Natural killer cell treated with Interleukin-12 subunit alpha and Interleukin-12 subunit beta and Interleukin-15 and Interleukin-18, amount 100 ng/mL, for 72 hours (primary cell): ENCODE measurements around the gene ZNF684. TPM values are rescaled to one million over a fixed set of nuclear protein-coding genes. Genes with fewer than 3 reads are reported as not detected.
"Not testable (repeated sequence)": the region's sequence is repeated elsewhere in the genome, so short reads cannot be mapped to it uniquely, and the experiment has no call there.

Source experiments
- ATAC-seq, 2 donors: fragments of 150-1000 bp; cut with Tn5 transposase in 1 of 2; sonication (Bioruptor Pico), chemical (Tn5 transposase) in 1 of 2; 2 replicates each; pipeline ENCODE4 v1.10.0; 2021
- DNase-seq: peaks from one replicate; pipeline ENCODE4 v3.0.0; 2022; ENCODE audit warnings: low spot score
- H3K27ac Mint-ChIP-seq, 2 donors: 1 replicate in 1 of 2; 2 replicates in 1 of 2; pipeline ENCODE4 v1.8.0; 2022; ENCODE audit warnings: mixed read lengths in 2 of 2, mild to moderate bottlenecking in 1 of 2, moderate library complexity in 1 of 2
- H3K27me3 Mint-ChIP-seq, 2 donors: 1 replicate in 1 of 2; 2 replicates in 1 of 2; pipeline ENCODE4 v1.8.0; 2022; ENCODE audit warnings: mixed read lengths in 2 of 2
- H3K36me3 Mint-ChIP-seq: one replicate; pipeline ENCODE4 v1.8.0; 2022; ENCODE audit warnings: mixed read lengths
- H3K4me1 Mint-ChIP-seq, 2 donors: 1 replicate in 1 of 2; 2 replicates in 1 of 2; pipeline ENCODE4 v1.8.0; 2022; ENCODE audit warnings: low read depth in 2 of 2, mixed read lengths in 2 of 2, mild to moderate bottlenecking in 1 of 2
- H3K4me3 Mint-ChIP-seq: one replicate; pipeline ENCODE4 v1.8.0; 2022; ENCODE audit warnings: mixed read lengths
- H3K9me3 Mint-ChIP-seq: 2 replicates; pipeline ENCODE4 v1.8.0; 2022; ENCODE audit warnings: mixed read lengths
- total RNA-seq, 2 donors: library from RNA; stranded (reverse); gene quantifications; one replicate each; pipeline ENCODE4 v1.2.3, GENCODE V29; 2022

The ZNF684 gene
- 1 to 10 TPM; 6.6 to 9.3 TPM for total RNA-seq

GRCh38 chr1:40531381-40532061 lies at the start of gene ZNF684:
TSS of gene ZNF684 (plus strand) at chr1:40531637. CDS start at chr1:40533167, 1,530 bp downstream.
- H3K9me3 Mint-ChIP-seq: peaks cover 6% of the 10 kb centered on the region
- peaks cover 22 to 26% of the 10 kb centered on the region in 2 donors for H3K4me1 Mint-ChIP-seq
- H3K27me3 Mint-ChIP-seq: peaks cover 11 to 13% of the 10 kb centered on the region in 2 donors
- H3K4me3 Mint-ChIP-seq: peak within 1 kb of the TSS; percentile 93
- peak within 1 kb of the TSS; percentile 84 to 93 for H3K27ac Mint-ChIP-seq
- peaks cover 11% of the 10 kb centered on the region for H3K36me3 Mint-ChIP-seq
- ATAC-seq (peak; percentile 99 to 100), DNase-seq (peak; percentile 93)

- Mint-ChIP-seq H3K4me3 (no peak overlapping the region), H3K27me3 (no peaks in the 10 kb centered on the region), H3K4me1 (no peaks in the 10 kb centered on the region), H3K36me3 (peaks cover 75% of the 10 kb centered on the region), H3K27ac (no peak overlapping the region), H3K9me3 (peaks cover 31% of the 10 kb centered on the region)
- DNase-seq (no peak), ATAC-seq (no peak)
Measured at GRCh38 chr1:40495315-40495903, 36.0 kb upstream of the ZNF684 start.

GRCh38 chr1:40502651-40503050 lies 28.8 kb upstream of the ZNF684 start:
- peaks cover 20% of the 10 kb centered on the region for H3K9me3 Mint-ChIP-seq
- peaks cover 63% of the 10 kb centered on the region for H3K36me3 Mint-ChIP-seq
- DNase-seq, H3K27me3 Mint-ChIP-seq, H3K4me1 Mint-ChIP-seq, ATAC-seq, H3K27ac Mint-ChIP-seq, H3K4me3 Mint-ChIP-seq: not testable (repeated sequence)

DNA sequence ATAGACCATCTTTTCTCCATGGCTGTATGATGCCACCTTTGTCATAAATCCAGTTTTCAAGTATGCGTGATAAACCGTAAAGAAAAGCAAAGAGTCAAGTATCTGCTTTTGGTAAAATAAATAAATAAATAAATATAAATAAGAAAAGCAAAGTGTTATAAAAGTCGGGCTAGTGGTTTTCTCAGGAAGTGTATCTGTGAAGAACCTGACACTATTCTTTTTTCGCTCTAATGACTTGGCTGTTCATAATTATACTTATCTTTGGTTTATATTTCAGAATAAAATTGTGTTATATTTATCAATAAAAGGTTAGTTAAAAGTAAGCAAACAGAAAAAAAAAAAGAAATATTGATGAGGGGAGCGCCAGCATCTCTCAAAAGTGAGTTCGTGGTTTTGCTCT lies 23.5 kb upstream of the ZNF684 start:
- Mint-ChIP-seq H3K4me1 (peaks cover 9 to 10% of the 10 kb centered on the region in 2 donors), H3K9me3 (peaks cover 9% of the 10 kb centered on the region), H3K36me3 (peaks cover 52% of the 10 kb centered on the region), H3K27ac (peak overlapping the region; percentile 65 to 69), H3K4me3 (peak overlapping the region; percentile 94), H3K27me3 (no peaks in the 10 kb centered on the region)
- DNase-seq (no peak), ATAC-seq (no peak)

DNA sequence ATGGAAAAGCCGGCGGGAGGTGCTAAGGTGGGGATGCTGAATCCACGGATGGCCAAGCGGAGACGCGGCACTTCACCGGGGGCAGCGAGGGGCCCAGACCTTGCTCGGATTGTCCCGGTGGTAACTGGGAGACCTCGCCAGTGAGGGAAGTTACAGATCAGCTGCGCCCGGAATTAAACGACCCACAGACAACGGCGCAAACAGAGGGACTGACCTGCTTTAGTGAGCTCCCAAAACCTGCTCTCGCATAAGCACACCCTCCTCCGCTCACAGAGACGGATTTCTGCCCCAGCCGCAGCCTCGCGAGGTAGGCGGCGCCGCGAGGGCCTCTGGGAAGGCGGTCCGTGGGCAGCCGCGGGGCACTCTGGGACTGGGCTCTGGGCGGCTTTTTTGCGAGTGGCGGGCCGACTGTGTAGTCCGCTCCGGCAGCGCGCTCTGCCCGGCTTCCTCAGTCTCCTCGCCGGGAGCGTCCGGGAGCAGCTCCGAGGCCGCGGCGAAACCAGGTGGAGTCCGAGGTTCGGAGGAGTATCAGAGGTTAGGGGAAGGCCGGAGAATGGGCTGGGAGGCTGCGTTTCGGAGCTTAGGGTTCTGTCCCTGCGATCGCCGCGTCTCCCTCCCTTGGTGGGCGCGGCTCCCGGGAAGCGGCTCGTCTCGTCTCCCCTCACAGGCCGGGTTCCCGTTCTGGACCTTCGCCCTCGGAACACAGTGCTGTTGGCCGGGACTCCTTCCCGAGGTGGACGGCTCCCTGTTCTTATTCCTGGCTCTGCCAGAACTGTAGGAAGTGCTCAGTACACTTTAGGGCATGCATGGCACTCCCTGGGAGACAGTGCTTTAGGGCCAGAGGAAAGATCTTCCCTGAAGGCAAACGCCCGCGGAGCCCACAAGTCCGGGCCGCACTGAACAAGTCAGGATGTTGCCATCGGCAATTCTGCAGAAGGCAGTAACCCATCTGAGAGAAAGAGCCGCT lies 22.8 kb upstream of the ZNF684 start, which contains the start of gene EXO5:
EXO5 (plus strand) TSS at position 393 of the 967 bp plus-strand sequence. CDS start 5,778 bp downstream, outside the sequence.
- Mint-ChIP-seq H3K27me3 (no peaks in the 10 kb centered on the region), H3K27ac (peak within 1 kb of the TSS; percentile 65 to 69), H3K4me3 (peak within 1 kb of the TSS; percentile 94), H3K9me3 (peaks cover 6% of the 10 kb centered on the region), H3K4me1 (peaks cover 9 to 10% of the 10 kb centered on the region in 2 donors), H3K36me3 (peaks cover 48% of the 10 kb centered on the region)
- DNase-seq: peak; percentile 90
- peak; percentile 100 for ATAC-seq

DNA sequence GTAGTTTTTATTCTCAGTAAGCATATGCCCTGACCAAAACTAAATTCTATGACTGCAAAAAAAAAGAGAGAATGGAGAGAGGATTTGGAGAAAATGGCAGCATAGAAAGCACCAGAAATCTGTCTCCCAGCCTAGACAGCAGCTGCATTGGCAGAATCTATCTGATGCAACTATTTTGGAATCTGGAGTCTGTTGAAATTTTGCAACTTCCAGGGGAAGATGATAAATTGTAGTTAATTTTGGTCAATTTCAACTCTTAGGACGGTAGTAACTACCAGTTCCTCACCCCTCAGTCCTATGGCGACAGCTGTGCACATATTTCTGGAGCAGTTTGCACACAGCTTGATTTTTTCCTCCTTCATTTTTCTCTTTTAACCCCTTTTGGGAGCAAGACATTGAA lies 11.9 kb upstream of the ZNF684 start:
- H3K27me3 Mint-ChIP-seq: peaks cover 2 to 4% of the 10 kb centered on the region in 2 donors
- H3K27ac Mint-ChIP-seq: no peak overlapping the region
- H3K4me3 Mint-ChIP-seq: no peak overlapping the region

GRCh38 chr1:40530735-40531380 lies 579 bp upstream of the ZNF684 start:
- no peak for ATAC-seq
- peaks cover 15 to 18% of the 10 kb centered on the region in 2 donors for H3K27me3 Mint-ChIP-seq
- H3K4me1 Mint-ChIP-seq: peaks cover 22 to 26% of the 10 kb centered on the region in 2 donors

More for the DNA sequence above, 11.9 kb upstream of the ZNF684 start:
- H3K9me3 Mint-ChIP-seq: peaks cover 3% of the 10 kb centered on the region
- ATAC-seq (no peak), DNase-seq (no peak)
- H3K4me1 Mint-ChIP-seq: no peaks in the 10 kb centered on the region
- H3K36me3 Mint-ChIP-seq: peaks cover 58% of the 10 kb centered on the region

GRCh38 chr1:40532062-40532389 lies 589 bp downstream of the ZNF684 start:
- Mint-ChIP-seq H3K27ac (peak overlapping the region; percentile 84 to 93), H3K9me3 (peaks cover 6% of the 10 kb centered on the region), H3K4me3 (peak overlapping the region; percentile 93), H3K27me3 (peaks cover 11 to 13% of the 10 kb centered on the region in 2 donors), H3K4me1 (peaks cover 22 to 26% of the 10 kb centered on the region in 2 donors), H3K36me3 (peaks cover 11% of the 10 kb centered on the region)
- no peak for DNase-seq
- no peak for ATAC-seq

More at GRCh38 chr1:40530735-40531380, 579 bp upstream of the ZNF684 start:
- Mint-ChIP-seq H3K27ac (peak overlapping the region; percentile 84 to 93), H3K9me3 (peaks cover 6% of the 10 kb centered on the region), H3K4me3 (peak overlapping the region; percentile 93), H3K36me3 (peaks cover 16% of the 10 kb centered on the region)
- no peak for DNase-seq

- Mint-ChIP-seq H3K36me3 (peaks cover 11% of the 10 kb centered on the region), H3K27ac (peak overlapping the region in 1 of 2 donors; percentile 84), H3K4me3 (peak overlapping the region; percentile 93), H3K27me3 (peaks cover 8 to 13% of the 10 kb centered on the region in 2 donors), H3K4me1 (peaks cover 22 to 26% of the 10 kb centered on the region in 2 donors), H3K9me3 (peaks cover 6% of the 10 kb centered on the region)
- ATAC-seq: no peak
- DNase-seq: no peak
Measured at GRCh38 chr1:40532844-40533424, 1.5 kb downstream of the ZNF684 start.

DNA sequence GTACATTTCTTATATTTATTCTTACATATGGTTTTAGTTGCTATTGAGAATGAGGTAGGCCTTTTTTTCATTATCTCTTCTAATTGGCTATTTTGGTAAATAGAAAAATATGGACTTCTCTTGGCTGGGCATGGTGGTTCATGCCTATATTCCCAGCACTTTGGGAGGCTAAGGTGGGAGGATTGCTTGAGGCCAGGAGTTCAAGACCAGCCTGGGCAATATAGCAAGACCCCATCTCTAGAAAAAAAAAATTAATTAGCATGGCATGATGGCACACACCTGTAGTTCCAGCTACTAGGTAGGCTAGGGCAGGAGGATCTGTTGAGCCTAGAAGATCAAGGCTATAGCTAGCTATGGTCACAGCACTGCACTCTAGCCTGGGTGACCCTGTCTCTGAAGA lies 3.2 kb downstream of the ZNF684 start:
- peaks cover 11% of the 10 kb centered on the region for H3K36me3 Mint-ChIP-seq
- peaks cover 6 to 8% of the 10 kb centered on the region in 2 donors for H3K27me3 Mint-ChIP-seq
- H3K9me3 Mint-ChIP-seq: peaks cover 6% of the 10 kb centered on the region
- H3K4me3 Mint-ChIP-seq: no peak overlapping the region
- ATAC-seq: no peak
- DNase-seq: no peak
- no peak overlapping the region for H3K27ac Mint-ChIP-seq
- H3K4me1 Mint-ChIP-seq: peaks cover 22 to 29% of the 10 kb centered on the region in 2 donors

GRCh38 chr1:40535732-40536131 lies 4.3 kb downstream of the ZNF684 start:
- Mint-ChIP-seq H3K36me3 (peaks cover 8% of the 10 kb centered on the region), H3K27me3 (peaks cover 5% of the 10 kb centered on the region in 2 donors), H3K4me1 (peaks cover 22 to 33% of the 10 kb centered on the region in 2 donors), H3K9me3 (peaks cover 3% of the 10 kb centered on the region), H3K27ac (no peak overlapping the region), H3K4me3 (no peak overlapping the region)
- DNase-seq: no peak
- ATAC-seq: no peak

- no peaks in the 10 kb centered on the region for H3K27me3 Mint-ChIP-seq
- H3K4me1 Mint-ChIP-seq: peaks cover 0 to 7% of the 10 kb centered on the region in 2 donors
- H3K36me3 Mint-ChIP-seq: peaks cover 20% of the 10 kb centered on the region
- no peak overlapping the region for H3K27ac Mint-ChIP-seq
- H3K4me3 Mint-ChIP-seq: no peak overlapping the region
- DNase-seq (no peak), ATAC-seq (no peak)
- H3K9me3 Mint-ChIP-seq: no peaks in the 10 kb centered on the region
Measured at GRCh38 chr1:40539338-40539737, 7.9 kb downstream of the ZNF684 start.

- ATAC-seq: no peak
- Mint-ChIP-seq H3K27me3 (no peaks in the 10 kb centered on the region), H3K9me3 (peaks cover 5% of the 10 kb centered on the region), H3K36me3 (peaks cover 44% of the 10 kb centered on the region), H3K27ac (no peak overlapping the region), H3K4me3 (no peak overlapping the region), H3K4me1 (no peaks in the 10 kb centered on the region)
- DNase-seq: no peak
Measured at GRCh38 chr1:40546957-40547356, 15.5 kb downstream of the ZNF684 start.
